K562 (cell line): ENCODE results near the gene ZMIZ1. TPM values are rescaled to one million over a fixed set of nuclear protein-coding genes. Genes with fewer than 3 reads are reported as not detected.

ENCODE experiments used
- CREB3L1 ChIP-seq: fragments of 450-650 bp; IDR thresholded peaks from 2 replicates; pipeline ENCODE4 v1.6.1; 2014; ENCODE audit warnings: low read depth, mild to moderate bottlenecking, moderate library complexity, borderline replicate concordance
- CREB5 ChIP-seq: fragments of 250-450 bp; sonication (Bioruptor Pico); IDR thresholded peaks from 2 replicates; pipeline ENCODE4 v1.5.0; 2020; ENCODE audit warnings: mild to moderate bottlenecking
- FOXM1 ChIP-seq, 2 experiments: fragments of 450-650 bp in 1 of 2; sonication (generic) in 1 of 2; formaldehyde crosslinking in 1 of 2; IDR thresholded peaks; 2 replicates each; pipeline versions ENCODE4 v1.6.1 to v1.9.0; 2017 to 2022; ENCODE audit warnings: low read depth in 2 of 2, mild to moderate bottlenecking in 2 of 2, missing genetic modification reagents in 1 of 2, moderate library complexity in 1 of 2
- MTA1 ChIP-seq: fragments of 450-650 bp; IDR thresholded peaks from 2 replicates; pipeline ENCODE4 v1.6.1; 2017; ENCODE audit warnings: borderline replicate concordance
- NFRKB ChIP-seq: fragments of 450-650 bp; IDR thresholded peaks from 2 replicates; pipeline ENCODE4 v1.6.1; 2016; ENCODE audit warnings: low read depth
- RBBP5 ChIP-seq: fragments of 200-600 bp; sonication (generic); IDR thresholded peaks from 2 replicates; pipeline ENCODE4 v1.6.1; 2012; ENCODE audit warnings: borderline replicate concordance, mild to moderate bottlenecking, low read length, control low read depth, inconsistent platforms; ENCODE audit not compliant: insufficient read depth, poor library complexity, severe bottlenecking
- RFX7 ChIP-seq: fragments of 250-450 bp; sonication (Bioruptor Pico); IDR thresholded peaks from 2 replicates; pipeline ENCODE4 v1.5.1; 2021; ENCODE audit warnings: mild to moderate bottlenecking
- SRSF3 ChIP-seq: fragments of 200-400 bp; formaldehyde crosslinking; IDR thresholded peaks from 2 replicates; pipeline ENCODE4 v1.6.1; 2016; ENCODE audit warnings: mild to moderate bottlenecking, low read length, moderate library complexity; ENCODE audit not compliant: insufficient read depth
- SUPT5H ChIP-seq: fragments of 450-650 bp; IDR thresholded peaks from 2 replicates; pipeline ENCODE4 v1.6.1; 2016
- TOE1 ChIP-seq, 2 experiments: fragments of 450-650 bp in 1 of 2; sonication (generic) in 1 of 2; formaldehyde crosslinking in 1 of 2; IDR thresholded peaks; 2 replicates each; pipeline versions ENCODE4 v1.7.1 to v1.8.0; 2016 to 2022; ENCODE audit warnings: borderline replicate concordance in 2 of 2, mild to moderate bottlenecking in 2 of 2, antibody characterized with exemption in 1 of 2, inconsistent platforms in 1 of 2, low read depth in 1 of 2, missing genetic modification reagents in 1 of 2, moderate library complexity in 1 of 2
- USF1 ChIP-seq: sonication (generic); formaldehyde crosslinking; IDR thresholded peaks from 2 replicates; pipeline ENCODE4 v1.9.0; 2022; ENCODE audit warnings: mild to moderate bottlenecking, missing genetic modification reagents
- ZNF124 ChIP-seq: sonication (generic); formaldehyde crosslinking; IDR thresholded peaks from 2 replicates; pipeline ENCODE4 v1.8.1; 2022; ENCODE audit warnings: missing genetic modification reagents
- ZNF263 ChIP-seq: sonication (generic); formaldehyde crosslinking; IDR thresholded peaks from 2 replicates; pipeline ENCODE4 v1.8.0; 2022; ENCODE audit warnings: mild to moderate bottlenecking, missing genetic modification reagents, borderline replicate concordance
- ZNF280A ChIP-seq: fragments of 450-650 bp; IDR thresholded peaks from 2 replicates; pipeline ENCODE4 v1.6.1; 2018; ENCODE audit warnings: mild to moderate bottlenecking, low read depth; ENCODE audit not compliant: partially characterized antibody
- ZNF695 ChIP-seq: fragments of 450-650 bp; formaldehyde crosslinking; IDR thresholded peaks from 2 replicates; pipeline ENCODE4 v1.4.0; 2020; ENCODE audit warnings: mild to moderate bottlenecking, moderate library complexity
- polyA plus RNA-seq, 8 experiments: library from polyadenylated mRNA; depleted of rRNA in 4 of 8; stranded (reverse) in 5 of 8; unstranded in 3 of 8; fragments of >200 nt; fragmentation: Nextera tagmentation in 2 of 8; fragmentation: Illumina TruSeq in 1 of 8; extraction: Ambion mirVana in 2 of 8; extraction: Trizol in 1 of 8; gene quantifications; 2 replicates each; pipeline versions ENCODE4 v1.2.1 to v1.2.3, GENCODE V29; 2011 to 2014; ENCODE audit warnings: inconsistent platforms in 1 of 8, missing spikeins in 1 of 8
- total RNA-seq, 7 experiments: library from RNA; depleted of rRNA in 6 of 7; stranded (reverse); fragments of >200 nt in 6 of 7; fragmentation: Illumina TruSeq in 2 of 7; extraction: Trizol in 2 of 7; gene quantifications; 2 replicates each; pipeline versions ENCODE4 v1.2.1 to v1.2.3, GENCODE V29; 2011 to 2021; ENCODE audit warnings: low replicate concordance in 1 of 7
- TF ChIP-seq, protein P1 (sequence below), 2 experiments: IDR thresholded peaks; 2 replicates each; pipeline ENCODE4 v1.6.1; 2012; ENCODE audit warnings: improper control_type of control experiment in 2 of 2, low read depth in 2 of 2, low read length in 2 of 2, borderline replicate concordance in 1 of 2
- TF ChIP-seq, protein P2 (sequence below): IDR thresholded peaks from 2 replicates; pipeline ENCODE4 v1.6.1; 2011; ENCODE audit not compliant: insufficient read length; ENCODE audit errors: extremely low read depth

Gene ZMIZ1
- total and polyA plus RNA-seq, 9 of the 15 experiments (the other 6 are each of a cell fraction or from before 2014, with no cell fraction given): 1.0 to 37.3 (median 4.3) TPM

DNA sequence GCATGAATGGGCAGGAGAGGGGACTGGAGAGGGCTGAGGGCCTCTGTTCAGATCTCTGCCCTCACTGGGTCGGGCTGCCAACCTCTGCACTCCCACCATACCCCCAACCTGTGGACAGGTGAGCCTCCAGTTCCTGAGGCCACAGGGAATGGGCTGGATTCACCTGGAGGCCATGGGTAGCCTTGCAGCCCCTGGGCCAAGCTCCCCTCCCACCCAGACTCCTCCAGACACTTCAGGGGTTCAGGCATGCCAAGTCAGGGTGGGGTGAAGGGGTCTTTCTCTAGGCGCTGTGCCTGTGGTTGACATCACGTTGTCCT is 80.5 kb downstream of the ZMIZ1 start (continued):
- TF ChIP-seq, protein P1, sequence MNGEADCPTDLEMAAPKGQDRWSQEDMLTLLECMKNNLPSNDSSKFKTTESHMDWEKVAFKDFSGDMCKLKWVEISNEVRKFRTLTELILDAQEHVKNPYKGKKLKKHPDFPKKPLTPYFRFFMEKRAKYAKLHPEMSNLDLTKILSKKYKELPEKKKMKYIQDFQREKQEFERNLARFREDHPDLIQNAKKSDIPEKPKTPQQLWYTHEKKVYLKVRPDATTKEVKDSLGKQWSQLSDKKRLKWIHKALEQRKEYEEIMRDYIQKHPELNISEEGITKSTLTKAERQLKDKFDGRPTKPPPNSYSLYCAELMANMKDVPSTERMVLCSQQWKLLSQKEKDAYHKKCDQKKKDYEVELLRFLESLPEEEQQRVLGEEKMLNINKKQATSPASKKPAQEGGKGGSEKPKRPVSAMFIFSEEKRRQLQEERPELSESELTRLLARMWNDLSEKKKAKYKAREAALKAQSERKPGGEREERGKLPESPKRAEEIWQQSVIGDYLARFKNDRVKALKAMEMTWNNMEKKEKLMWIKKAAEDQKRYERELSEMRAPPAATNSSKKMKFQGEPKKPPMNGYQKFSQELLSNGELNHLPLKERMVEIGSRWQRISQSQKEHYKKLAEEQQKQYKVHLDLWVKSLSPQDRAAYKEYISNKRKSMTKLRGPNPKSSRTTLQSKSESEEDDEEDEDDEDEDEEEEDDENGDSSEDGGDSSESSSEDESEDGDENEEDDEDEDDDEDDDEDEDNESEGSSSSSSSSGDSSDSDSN (IDR thresholded peaks at IDR 0.05; ENCODE audit: borderline replicate concordance in 1 of 2, low read depth in 2 of 2, low read length in 2 of 2): no peak
- TF ChIP-seq CREB5 (CRISPR knock-in tag) (no peak), NFRKB (0 out of 2 replicates have a peak, but pooled peaks have one; percentile 20), TOE1 (IDR thresholded peaks at IDR 0.05; ENCODE audit: borderline replicate concordance) (no peak), TOE1 (CRISPR knock-in tag; IDR thresholded peaks at IDR 0.05; ENCODE audit: borderline replicate concordance, low read depth) (no peak), RFX7 (no peak), ZNF124 (CRISPR knock-in tag) (peak; percentile 47; the same call in 1 of the 2 replicates), RBBP5 (no peak), SUPT5H (0 out of 2 replicates have a peak, but pooled peaks have one; percentile 9), ZNF280A (no peak), FOXM1 (IDR thresholded peaks at IDR 0.05; ENCODE audit: low read depth) (no peak), FOXM1 (CRISPR knock-in tag; IDR thresholded peaks at IDR 0.05; ENCODE audit: low read depth) (no peak), ZNF695 (CRISPR knock-in tag) (no peak), ZNF263 (CRISPR knock-in tag) (no peak), USF1 (CRISPR knock-in tag) (no peak; the same call in 1 of the 2 replicates), MTA1 (no peak), SRSF3 (0 out of 2 replicates have a peak, but pooled peaks have one; percentile 46), CREB3L1 (no peak)
- TF ChIP-seq, protein P2, sequence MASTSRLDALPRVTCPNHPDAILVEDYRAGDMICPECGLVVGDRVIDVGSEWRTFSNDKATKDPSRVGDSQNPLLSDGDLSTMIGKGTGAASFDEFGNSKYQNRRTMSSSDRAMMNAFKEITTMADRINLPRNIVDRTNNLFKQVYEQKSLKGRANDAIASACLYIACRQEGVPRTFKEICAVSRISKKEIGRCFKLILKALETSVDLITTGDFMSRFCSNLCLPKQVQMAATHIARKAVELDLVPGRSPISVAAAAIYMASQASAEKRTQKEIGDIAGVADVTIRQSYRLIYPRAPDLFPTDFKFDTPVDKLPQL: no peak
